Stimulated activated CD8-positive, alpha-beta memory T cell treated with anti-CD3 and anti-CD28 coated beads, Interleukin-7, amount 100 ng/mL, for 48 hours (primary cell): Measurements from ENCODE around the gene IQCN.

Experiments
- DNase-seq, 2 donors: peaks; one replicate each; pipeline ENCODE4 v3.0.0-alpha.2; 2020; ENCODE audit warnings: low read depth in 1 of 2; ENCODE audit errors: extremely low read depth in 1 of 2

IQCN gene

GRCh38 chr19:18234194-18234593, 40.1 kb downstream of the IQCN start:
- DNase-seq: no peak

- DNase-seq: no peak
These were observed 40.9 kb downstream of the IQCN start for GRCh38 chr19:18233224-18233825.

GRCh38 chr19:18232540-18233223, 41.6 kb downstream of the IQCN start:
- no peak for DNase-seq

GRCh38 chr19:18231775-18232174, 42.5 kb downstream of the IQCN start:
- no peak for DNase-seq

GRCh38 chr19:18230941-18231734, 43.1 kb downstream of the IQCN start:
- DNase-seq: no peak

- no peak for DNase-seq
These were observed 44.3 kb downstream of the IQCN start for GRCh38 chr19:18229915-18230314.

GRCh38 chr19:18229474-18229873, 44.8 kb downstream of the IQCN start:
- no peak for DNase-seq

GRCh38 chr19:18227781-18228271, 46.4 kb downstream of the IQCN start:
- DNase-seq: no peak

- DNase-seq: no peak
These were observed 47.1 kb downstream of the IQCN start for GRCh38 chr19:18226956-18227780.

- no peak for DNase-seq
These were observed 48.4 kb downstream of the IQCN start, which contains the start of gene PDE4C for GRCh38 chr19:18225702-18226468. PDE4C (minus strand) TSS chr19:18226438; CDS start chr19:18226415, 23 bp downstream.

GRCh38 chr19:18225355-18225701, 48.9 kb downstream of the IQCN start:
- DNase-seq: no peak

GRCh38 chr19:18224525-18225354, 49.5 kb downstream of the IQCN start:
- peak; percentile 87 to 95 for DNase-seq

GRCh38 chr19:18223860-18224524, 50.3 kb downstream of the IQCN start:
- no peak for DNase-seq

- DNase-seq: no peak
These were observed 52.2 kb downstream of the IQCN start for GRCh38 chr19:18221815-18222725.

GRCh38 chr19:18220632-18221275, 53.5 kb downstream of the IQCN start:
- DNase-seq: no peak

- no peak for DNase-seq
These were observed 54.2 kb downstream of the IQCN start for GRCh38 chr19:18219911-18220631.

GRCh38 chr19:18218600-18218999, 55.7 kb downstream of the IQCN start:
- no peak for DNase-seq
